Measurements from ENCODE around the gene KRTAP19-1. TPM values are rescaled to one million over a fixed set of nuclear protein-coding genes. Genes with fewer than 3 reads are reported as not detected.
"Not testable (repeated sequence)": the region's sequence is repeated elsewhere in the genome, so short reads cannot be mapped to it uniquely, and the experiment has no call there.

The KRTAP19-1 gene
- not detected for polyA plus RNA-seq (2012; ENCODE audit: low read depth, missing spikeins)

DNA sequence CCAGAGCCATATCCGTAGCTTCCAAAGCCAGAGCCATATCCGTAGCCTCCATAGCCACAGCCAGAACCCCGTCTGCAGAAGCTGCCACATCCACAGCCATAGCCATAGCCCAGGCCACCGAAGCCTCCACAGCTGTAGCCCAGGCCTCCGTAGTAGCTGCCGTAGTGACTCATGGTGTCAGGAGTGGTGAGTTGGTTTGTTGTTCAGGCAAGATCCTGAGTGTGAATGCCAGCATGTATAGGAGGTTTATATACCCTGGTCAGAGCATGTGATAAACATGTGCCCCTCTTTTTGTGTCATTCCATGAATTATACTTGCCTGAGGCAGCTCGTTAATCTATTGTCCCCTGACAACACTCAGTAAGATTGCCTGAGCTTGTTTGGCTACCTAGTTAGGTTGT, at the start of gene KRTAP19-1:
Gene KRTAP19-1 (minus strand): TSS at position 223 of the 400 bp plus-strand sequence. CDS start 50 bp downstream, at position 173.
- FAIRE-seq (no peak), DNase-seq (ENCODE audit: insufficient read length, low spot score) (no peak)
- no peak for TF ChIP-seq PAX5 (IDR thresholded peaks at IDR 0.05; ENCODE audit: insufficient read depth, low read length, severe bottlenecking)

DNA sequence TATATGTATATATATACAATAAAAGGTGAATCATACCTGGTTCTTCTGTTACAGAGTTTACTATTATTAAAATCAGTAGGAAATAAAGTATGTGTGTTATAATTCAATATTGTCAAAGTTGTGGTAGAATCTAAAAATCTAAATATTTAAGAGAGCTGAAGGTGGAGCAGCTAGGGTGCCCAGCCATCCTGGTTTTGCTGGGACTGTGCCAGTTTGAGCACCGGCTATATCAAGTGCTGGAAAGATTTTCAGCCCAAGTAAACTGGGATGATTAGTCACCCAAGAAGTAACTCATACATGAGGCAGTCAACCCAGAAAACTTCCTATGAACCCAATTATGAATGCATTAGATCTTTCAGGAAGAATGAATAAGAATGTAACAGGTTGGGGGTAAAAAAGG, 38.7 kb upstream of the KRTAP19-1 start:
- TF ChIP-seq PAX5 (IDR thresholded peaks at IDR 0.05; ENCODE audit: insufficient read depth, low read length, severe bottlenecking) (no peak), POU2F2 (IDR thresholded peaks at IDR 0.05; ENCODE audit: low read depth, low read length) (no peak), POLR2AphosphoS5 (IDR thresholded peaks at IDR 0.05; ENCODE audit: low read depth, low read length) (no peak), POLR2A (IDR thresholded peaks at IDR 0.05; ENCODE audit: low read depth, low read length) (no peak), SPI1 (IDR thresholded peaks at IDR 0.05; ENCODE audit: low read depth, low read length) (no peak), TAF1 (IDR thresholded peaks at IDR 0.05; ENCODE audit: low read depth, low read length) (no peak)
- no peak for DNase-seq (ENCODE audit: insufficient read length, low spot score)
- FAIRE-seq = no peak

DNA sequence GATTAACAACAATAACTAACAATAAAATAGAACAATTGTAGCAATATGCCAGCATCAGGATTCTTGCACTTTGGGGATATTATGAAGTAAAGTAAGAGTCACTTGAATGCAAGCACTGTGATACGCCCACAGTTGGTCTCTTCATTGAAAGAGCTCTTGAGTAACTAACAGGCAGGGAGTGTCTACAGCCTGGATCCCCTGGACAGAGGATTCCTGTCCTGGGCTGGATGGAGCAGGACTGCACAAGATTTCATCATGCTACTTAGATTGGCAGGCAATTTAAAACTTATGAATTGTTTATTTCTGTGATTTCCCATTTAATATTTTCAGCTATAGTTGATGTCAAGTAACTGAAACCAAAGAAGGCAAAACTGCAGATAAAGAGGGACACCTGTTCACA, 35.5 kb upstream of the KRTAP19-1 start:
- DNase-seq (ENCODE audit: insufficient read length, low spot score) = no peak
- FAIRE-seq = no peak
- no peak for TF ChIP-seq TAF1 (IDR thresholded peaks at IDR 0.05; ENCODE audit: low read depth, low read length)
- TF ChIP-seq PAX5 (IDR thresholded peaks at IDR 0.05; ENCODE audit: insufficient read depth, low read length, severe bottlenecking) = no peak
- TF ChIP-seq POU2F2 (IDR thresholded peaks at IDR 0.05; ENCODE audit: low read depth, low read length) = no peak
- TF ChIP-seq POLR2A (IDR thresholded peaks at IDR 0.05; ENCODE audit: low read depth, low read length) = no peak
- no peak for TF ChIP-seq SPI1 (IDR thresholded peaks at IDR 0.05; ENCODE audit: low read depth, low read length)

DNA sequence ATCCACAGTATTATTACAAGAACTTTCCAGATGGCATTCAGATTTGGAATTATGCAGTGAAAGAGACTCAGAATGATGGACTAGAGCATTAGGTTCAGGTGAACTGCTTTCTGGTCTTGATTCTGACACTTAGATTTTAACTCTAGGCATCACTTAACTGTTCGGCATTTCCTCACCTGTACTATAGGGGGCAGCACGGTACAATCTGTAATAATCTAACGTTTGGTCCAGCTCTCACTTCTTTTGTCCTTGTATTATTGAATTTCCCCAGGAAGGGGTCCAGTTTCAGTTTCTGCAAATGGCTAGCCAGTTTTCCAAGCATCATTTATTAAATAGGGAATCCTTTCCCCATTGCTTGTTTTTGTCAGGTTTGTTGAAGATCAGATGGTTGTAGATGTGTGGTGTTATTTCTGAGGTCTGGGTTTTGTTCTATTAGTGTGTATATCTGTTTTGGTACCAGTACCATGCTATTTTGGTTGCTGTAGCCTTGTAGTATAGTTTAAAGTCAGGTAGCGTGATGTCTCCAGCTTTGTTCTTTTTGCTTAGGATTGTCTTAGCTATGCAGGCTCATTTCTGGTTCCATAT, 25.5 kb upstream of the KRTAP19-1 start:
- not testable (repeated sequence) for FAIRE-seq; DNase-seq (ENCODE audit: insufficient read length, low spot score)

DNA sequence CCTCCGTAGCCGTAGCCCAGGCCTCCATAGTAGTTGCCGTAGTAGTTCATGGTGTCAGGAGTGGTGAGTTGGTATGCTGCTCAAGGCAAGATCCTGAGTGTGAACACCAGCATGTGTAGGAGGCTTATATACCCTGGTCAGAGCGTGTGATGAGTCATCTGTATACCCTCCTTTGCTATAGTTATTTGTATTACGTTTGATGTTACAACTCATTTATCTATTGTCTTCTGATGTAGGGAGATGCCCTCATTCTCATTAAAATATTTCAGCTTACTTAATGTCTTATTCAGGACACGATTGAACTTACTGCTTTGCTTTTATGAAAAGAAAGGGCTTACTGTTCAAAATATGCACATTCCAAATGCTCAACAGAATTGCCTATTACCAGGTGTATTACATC, 21.9 kb upstream of the KRTAP19-1 start, which contains the start of gene KRTAP19-5:
Gene KRTAP19-5 (minus strand): TSS at position 101 of the 400 bp plus-strand sequence. CDS start 51 bp downstream, at position 50.
- FAIRE-seq (no peak), DNase-seq (ENCODE audit: insufficient read length, low spot score) (no peak)
- TF ChIP-seq PAX5 (IDR thresholded peaks at IDR 0.05; ENCODE audit: insufficient read depth, low read length, severe bottlenecking) (no peak), POLR2A (IDR thresholded peaks at IDR 0.05; ENCODE audit: low read depth, low read length) (no peak), TAF1 (IDR thresholded peaks at IDR 0.05; ENCODE audit: low read depth, low read length) (no peak), POU2F2 (IDR thresholded peaks at IDR 0.05; ENCODE audit: low read depth, low read length) (no peak), POLR2AphosphoS5 (IDR thresholded peaks at IDR 0.05; ENCODE audit: low read depth, low read length) (no peak), SPI1 (IDR thresholded peaks at IDR 0.05; ENCODE audit: low read depth, low read length) (no peak)

DNA sequence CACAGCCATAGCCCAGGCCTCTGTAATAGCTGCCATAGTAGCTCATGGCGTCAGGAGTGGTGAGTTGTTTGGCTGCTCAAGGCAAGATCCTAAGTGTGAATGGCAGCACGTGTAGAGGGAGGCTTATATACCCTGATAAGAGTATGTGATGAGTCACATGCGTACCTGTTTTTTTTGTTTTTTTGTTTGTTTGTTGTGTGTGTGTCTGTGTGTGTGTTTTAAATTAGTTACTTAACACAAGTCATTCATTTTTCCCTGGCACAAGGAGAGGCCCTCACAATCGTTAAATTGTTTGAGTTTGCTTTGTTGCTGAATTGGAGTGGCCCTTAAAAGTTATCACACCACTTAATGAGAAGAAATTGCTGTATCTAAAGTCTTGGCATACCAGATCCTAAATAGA, 16.9 kb upstream of the KRTAP19-1 start, which contains the start of gene KRTAP19-4:
Gene KRTAP19-4 (minus strand): TSS at position 101 of the 400 bp plus-strand sequence. CDS start 55 bp downstream, at position 46.
- DNase-seq (ENCODE audit: insufficient read length, low spot score) (no peak), FAIRE-seq (no peak)
- TF ChIP-seq SPI1 (IDR thresholded peaks at IDR 0.05; ENCODE audit: low read depth, low read length) (no peak), POU2F2 (IDR thresholded peaks at IDR 0.05; ENCODE audit: low read depth, low read length) (no peak), POLR2AphosphoS5 (IDR thresholded peaks at IDR 0.05; ENCODE audit: low read depth, low read length) (no peak), TAF1 (IDR thresholded peaks at IDR 0.05; ENCODE audit: low read depth, low read length) (no peak), PAX5 (IDR thresholded peaks at IDR 0.05; ENCODE audit: insufficient read depth, low read length, severe bottlenecking) (no peak), POLR2A (IDR thresholded peaks at IDR 0.05; ENCODE audit: low read depth, low read length) (no peak)

DNA sequence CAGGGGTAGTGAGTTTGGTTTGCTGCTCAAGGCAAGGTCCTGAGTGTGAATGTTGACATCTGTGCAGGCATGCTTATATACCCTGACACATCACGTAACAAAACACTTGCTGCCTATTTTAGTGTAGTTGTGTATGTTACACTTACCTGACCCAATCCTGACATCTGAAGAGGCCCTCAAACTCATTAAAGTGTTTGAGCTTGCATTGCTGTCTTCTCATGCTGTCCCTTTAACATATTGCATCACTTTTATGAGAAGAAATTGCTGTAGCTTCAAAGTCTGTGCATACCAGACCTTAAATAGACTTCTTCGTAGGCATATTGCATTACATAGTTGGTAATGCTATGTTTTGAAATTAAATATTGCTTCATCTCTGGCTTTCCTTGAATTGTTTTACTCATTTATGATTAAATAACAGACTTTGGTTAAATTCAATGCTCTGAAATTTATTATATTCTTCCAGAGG, 11.8 kb upstream of the KRTAP19-1 start, which contains the start of gene KRTAP19-3:
Gene KRTAP19-3 (minus strand): TSS at position 51 of the 466 bp plus-strand sequence. CDS start 56 bp downstream, outside the sequence.
- TF ChIP-seq SPI1 (IDR thresholded peaks at IDR 0.05; ENCODE audit: low read depth, low read length) (no peak), TAF1 (IDR thresholded peaks at IDR 0.05; ENCODE audit: low read depth, low read length) (no peak), POLR2A (IDR thresholded peaks at IDR 0.05; ENCODE audit: low read depth, low read length) (no peak)
- no peak for DNase-seq (ENCODE audit: insufficient read length, low spot score)
- FAIRE-seq = no peak

DNA sequence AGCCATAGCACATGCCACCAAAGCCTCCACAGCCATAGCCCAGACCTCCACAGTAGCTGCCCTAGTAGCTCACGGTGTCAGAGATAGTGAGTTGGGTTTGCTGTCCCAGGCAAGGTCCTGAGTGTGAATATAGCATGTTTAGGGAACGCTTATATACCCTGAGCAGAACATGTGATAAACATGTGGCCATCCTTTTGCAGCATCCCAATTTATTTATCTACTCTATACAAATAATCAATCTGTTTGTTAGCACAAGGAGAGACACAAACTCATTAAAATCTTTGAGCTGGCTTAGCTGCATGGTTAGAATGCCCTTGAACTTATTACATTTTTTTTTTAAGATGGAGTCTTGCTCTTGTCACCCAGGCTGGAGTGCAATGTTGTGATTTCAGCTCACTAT, 7.2 kb upstream of the KRTAP19-1 start, which contains the start of gene KRTAP19-2:
Gene KRTAP19-2 (minus strand): TSS at position 101 of the 400 bp plus-strand sequence. CDS start 88 bp downstream, at position 13.
- DNase-seq (ENCODE audit: insufficient read length, low spot score) (no peak), FAIRE-seq (no peak)
- TF ChIP-seq SPI1 (IDR thresholded peaks at IDR 0.05; ENCODE audit: low read depth, low read length) = no peak
- no peak for TF ChIP-seq PAX5 (IDR thresholded peaks at IDR 0.05; ENCODE audit: insufficient read depth, low read length, severe bottlenecking)
- no peak for TF ChIP-seq POU2F2 (IDR thresholded peaks at IDR 0.05; ENCODE audit: low read depth, low read length)
- no peak for TF ChIP-seq POLR2A (IDR thresholded peaks at IDR 0.05; ENCODE audit: low read depth, low read length)
- no peak for TF ChIP-seq TAF1 (IDR thresholded peaks at IDR 0.05; ENCODE audit: low read depth, low read length)
- no peak for TF ChIP-seq POLR2AphosphoS5 (IDR thresholded peaks at IDR 0.05; ENCODE audit: low read depth, low read length)

DNA sequence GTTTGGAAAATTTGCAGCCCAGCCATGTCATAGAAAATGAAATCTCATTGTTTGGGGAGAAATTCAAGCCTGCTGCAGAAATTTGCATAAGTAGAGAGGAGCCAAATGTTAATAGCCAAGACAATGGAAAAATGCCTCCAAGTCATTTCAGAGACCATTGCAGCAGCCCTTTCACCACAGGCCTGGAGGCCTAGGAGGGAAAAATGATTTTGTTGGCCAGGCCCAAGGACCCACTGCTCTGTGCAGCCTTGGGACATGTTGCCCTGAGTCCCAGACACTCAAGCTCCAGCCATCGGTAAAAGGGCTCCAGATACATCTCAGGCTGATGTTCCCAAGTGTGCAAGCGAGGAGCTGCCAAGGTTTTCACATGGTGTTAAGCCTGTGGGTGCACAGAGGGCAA, 6.0 kb upstream of the KRTAP19-1 start:
- FAIRE-seq (no peak), DNase-seq (ENCODE audit: insufficient read length, low spot score) (no peak)
- TF ChIP-seq POLR2A (IDR thresholded peaks at IDR 0.05; ENCODE audit: low read depth, low read length) = no peak

DNA sequence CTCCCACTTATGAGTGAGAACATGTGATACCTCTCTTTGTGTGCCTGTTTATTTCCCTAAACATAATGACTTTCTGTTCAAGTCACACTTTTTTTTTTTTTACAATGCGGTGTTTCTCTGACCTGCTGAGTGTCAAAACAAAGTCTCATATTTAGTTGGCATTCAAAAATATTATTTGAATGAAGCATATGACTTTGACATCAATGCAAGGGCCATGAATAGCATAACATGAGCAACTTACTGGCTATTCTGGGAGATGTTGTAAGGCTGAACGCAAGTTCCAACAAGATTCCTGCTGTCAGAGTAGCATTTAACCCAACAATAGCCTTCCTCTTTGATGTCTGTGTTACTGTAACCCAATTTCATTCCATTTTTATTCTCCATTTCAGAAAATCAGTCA, 2.0 kb upstream of the KRTAP19-1 start:
- FAIRE-seq = no peak
- no peak for DNase-seq (ENCODE audit: insufficient read length, low spot score)
- TF ChIP-seq SPI1 (IDR thresholded peaks at IDR 0.05; ENCODE audit: low read depth, low read length) (no peak), POLR2AphosphoS5 (IDR thresholded peaks at IDR 0.05; ENCODE audit: low read depth, low read length) (no peak), POU2F2 (IDR thresholded peaks at IDR 0.05; ENCODE audit: low read depth, low read length) (no peak), PAX5 (IDR thresholded peaks at IDR 0.05; ENCODE audit: insufficient read depth, low read length, severe bottlenecking) (no peak), POLR2A (IDR thresholded peaks at IDR 0.05; ENCODE audit: low read depth, low read length) (no peak), TAF1 (IDR thresholded peaks at IDR 0.05; ENCODE audit: low read depth, low read length) (no peak)
